Dedifferentiated amniotic fluid mesenchymal stem cell (primary cell): Measurements from ENCODE around the gene SLIT3.

ENCODE experiments used
- DNase-seq: peaks from one replicate; pipeline ENCODE4 v3.0.0-alpha.2; 2016; ENCODE audit errors: extremely low spot score

SLIT3 gene

DNA sequence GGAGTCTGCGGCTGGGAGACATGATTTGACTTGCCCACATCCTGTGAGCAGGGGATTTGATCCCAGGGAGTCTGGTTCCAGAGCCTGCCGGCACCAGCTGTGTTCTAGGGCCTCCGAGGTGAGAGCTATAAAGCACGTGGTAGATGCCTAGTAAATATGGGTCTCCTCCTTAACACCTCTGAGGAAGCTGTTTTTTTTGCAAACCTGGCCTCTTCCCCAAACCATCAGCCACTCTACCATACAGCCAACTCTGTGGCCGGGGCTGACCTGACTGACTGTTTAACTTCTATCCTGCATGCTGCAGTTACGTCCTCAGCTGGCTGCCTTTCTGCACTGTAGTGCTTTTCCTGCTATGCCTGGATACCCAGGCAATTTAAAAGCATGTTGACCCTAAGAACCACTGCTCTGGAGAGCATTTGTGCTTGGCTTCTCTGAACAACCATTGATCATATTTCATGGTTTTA, 220.5 kb downstream of the SLIT3 start:
- no peak for DNase-seq

GRCh38 chr5:169079697-169080096, 221.2 kb downstream of the SLIT3 start:
- DNase-seq, result no peak

GRCh38 chr5:169074839-169075238, 226.1 kb downstream of the SLIT3 start:
- no peak for DNase-seq

GRCh38 chr5:169072233-169072632, 228.7 kb downstream of the SLIT3 start:
- no peak for DNase-seq

GRCh38 chr5:169070413-169070812, 230.5 kb downstream of the SLIT3 start:
- DNase-seq, result no peak

DNA sequence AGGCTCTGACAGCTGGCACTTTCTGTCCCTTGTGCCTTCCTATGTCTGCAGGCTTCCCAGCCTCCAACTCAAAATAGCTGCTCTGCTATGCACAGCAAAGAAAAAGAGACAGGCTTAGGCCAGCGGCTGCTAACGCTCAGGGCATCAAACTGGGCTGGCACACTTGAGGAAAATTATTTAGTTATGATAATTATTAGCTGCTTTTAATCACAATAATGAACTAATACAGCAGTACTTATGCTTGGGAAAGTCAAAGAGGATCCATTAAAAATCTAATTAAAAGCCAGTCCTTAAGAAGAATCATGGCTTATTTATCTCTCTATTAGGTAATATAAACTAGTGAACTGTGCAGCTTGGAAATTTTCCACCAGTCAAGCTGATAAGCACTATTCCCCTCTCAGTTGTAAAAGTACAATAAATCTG, 233.2 kb downstream of the SLIT3 start:
- DNase-seq, result no peak

DNA sequence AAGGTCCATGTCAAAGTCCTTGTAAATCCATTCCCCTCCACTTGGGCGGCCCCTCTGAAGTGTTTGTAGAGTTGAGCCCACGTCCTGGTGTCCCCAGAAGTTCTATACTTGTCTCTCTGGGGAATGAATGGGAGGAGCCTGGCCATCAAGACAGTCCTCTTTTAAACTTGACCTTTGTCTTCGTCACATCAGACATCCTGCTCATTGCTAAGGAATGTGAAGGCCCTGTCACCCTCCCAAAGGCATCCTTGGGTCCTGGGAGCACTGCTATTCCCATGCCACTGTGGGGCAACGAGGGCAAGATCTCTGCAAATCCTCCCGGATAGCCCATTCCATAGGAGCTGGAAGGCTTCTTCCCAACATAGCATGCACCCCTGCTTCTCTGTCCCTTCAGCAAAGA, 235.5 kb downstream of the SLIT3 start:
- no peak for DNase-seq

GRCh38 chr5:169064093-169064492, 236.8 kb downstream of the SLIT3 start:
- DNase-seq, result peak; percentile 32

DNA sequence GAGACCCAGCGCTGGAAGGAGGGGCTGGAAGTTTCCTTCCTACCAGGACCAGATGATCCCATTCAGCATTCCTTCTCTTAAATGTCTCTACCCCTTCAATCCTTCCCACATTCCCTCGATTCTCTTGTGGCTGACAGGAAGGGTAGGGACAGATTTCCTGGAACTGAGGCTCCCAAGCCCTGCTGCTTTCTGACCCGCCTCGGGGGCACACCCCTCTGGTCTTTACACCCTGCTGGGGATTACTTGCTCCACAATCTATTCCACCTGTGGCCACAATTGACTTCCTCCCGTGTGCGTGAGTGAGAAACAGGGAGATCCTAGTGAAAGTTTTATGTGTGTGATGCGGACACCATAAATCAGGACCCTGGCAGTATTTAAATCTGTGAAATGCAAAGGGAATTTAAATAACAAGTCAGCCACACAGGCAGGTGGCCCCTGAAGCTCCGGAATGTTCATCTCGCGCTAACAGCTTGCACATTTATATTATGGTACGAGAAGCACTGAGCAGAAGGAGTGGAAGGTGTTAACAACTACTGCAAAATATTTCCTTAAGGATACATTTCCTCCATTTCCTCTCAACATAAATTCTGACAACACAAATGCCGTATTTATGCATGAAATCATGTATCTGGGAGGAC, 237.5 kb downstream of the SLIT3 start:
- DNase-seq, result no peak

GRCh38 chr5:169062690-169063089, 238.2 kb downstream of the SLIT3 start:
- DNase-seq, result no peak

- DNase-seq, result no peak
These were observed 246.4 kb downstream of the SLIT3 start for GRCh38 chr5:169054506-169054905.

- no peak for DNase-seq
These were observed 248.7 kb downstream of the SLIT3 start for GRCh38 chr5:169052207-169052606.

DNA sequence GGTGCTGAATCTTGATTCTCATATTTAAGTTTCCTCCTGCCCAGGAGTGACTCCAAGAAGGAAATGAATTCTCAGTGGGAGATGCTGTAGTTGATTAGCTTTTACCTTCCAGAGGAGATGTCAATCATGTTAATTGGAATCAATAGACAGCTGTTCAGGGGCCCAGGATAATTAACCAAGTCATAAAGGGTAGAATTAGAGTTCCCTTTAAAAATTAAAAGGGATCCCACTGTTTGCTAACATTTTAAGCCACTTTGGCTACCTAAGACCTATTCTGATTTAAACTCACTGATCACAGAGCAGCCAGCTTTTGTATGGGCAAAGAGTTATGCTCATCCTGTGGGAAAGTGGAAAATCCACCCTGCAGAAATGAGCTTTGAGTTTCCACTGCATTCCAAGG, 249.6 kb downstream of the SLIT3 start:
- DNase-seq, result no peak

GRCh38 chr5:169050636-169051035, 250.3 kb downstream of the SLIT3 start:
- no peak for DNase-seq

DNA sequence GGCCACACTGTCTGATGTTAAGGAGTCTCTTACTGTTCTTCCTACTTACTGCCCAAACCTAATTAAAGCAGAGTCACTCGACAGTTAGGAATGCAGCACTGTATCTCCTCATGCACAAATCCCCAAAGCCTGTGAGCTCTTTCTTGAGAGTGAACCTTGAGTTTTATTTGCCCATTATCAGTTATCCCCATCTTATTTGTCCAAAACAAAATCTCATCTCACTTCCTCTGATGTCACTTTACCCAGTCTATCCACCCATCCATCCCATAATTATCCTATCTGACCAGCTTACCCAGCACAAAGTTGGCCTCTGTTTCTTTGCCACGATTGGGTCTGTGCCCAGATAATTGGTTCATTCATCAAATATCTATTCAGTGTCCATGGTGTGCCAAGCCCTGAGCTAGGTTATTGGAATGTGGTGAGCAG, 250.8 kb downstream of the SLIT3 start:
- DNase-seq, result no peak

DNA sequence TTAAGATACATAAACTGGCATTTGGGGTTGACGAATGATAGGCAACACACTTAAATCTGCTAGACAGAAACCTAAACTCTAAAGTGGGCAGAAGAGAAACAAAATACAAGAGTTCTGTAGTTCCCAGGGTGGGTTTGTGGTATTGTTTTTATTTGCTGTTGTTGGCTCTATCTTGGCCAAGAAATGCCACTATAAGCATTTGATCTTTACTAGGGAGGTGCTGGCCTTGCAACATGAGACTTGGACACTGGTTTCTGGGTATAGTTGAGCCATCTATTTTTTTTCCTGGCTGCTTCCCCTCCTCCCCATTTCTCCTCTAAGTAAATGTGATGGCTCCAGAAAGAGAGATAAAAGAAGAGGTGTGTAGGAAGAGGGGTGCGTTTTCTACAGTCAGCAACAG, 251.2 kb downstream of the SLIT3 start:
- no peak for DNase-seq

GRCh38 chr5:169048181-169049125, 252.5 kb downstream of the SLIT3 start:
- no peak for DNase-seq

- no peak for DNase-seq
These were observed 256.0 kb downstream of the SLIT3 start for GRCh38 chr5:169044962-169045361.

- no peak for DNase-seq
These were observed 259.8 kb downstream of the SLIT3 start for GRCh38 chr5:169041180-169041579.

- DNase-seq, result no peak
These were observed 261.3 kb downstream of the SLIT3 start for GRCh38 chr5:169039592-169039991.

DNA sequence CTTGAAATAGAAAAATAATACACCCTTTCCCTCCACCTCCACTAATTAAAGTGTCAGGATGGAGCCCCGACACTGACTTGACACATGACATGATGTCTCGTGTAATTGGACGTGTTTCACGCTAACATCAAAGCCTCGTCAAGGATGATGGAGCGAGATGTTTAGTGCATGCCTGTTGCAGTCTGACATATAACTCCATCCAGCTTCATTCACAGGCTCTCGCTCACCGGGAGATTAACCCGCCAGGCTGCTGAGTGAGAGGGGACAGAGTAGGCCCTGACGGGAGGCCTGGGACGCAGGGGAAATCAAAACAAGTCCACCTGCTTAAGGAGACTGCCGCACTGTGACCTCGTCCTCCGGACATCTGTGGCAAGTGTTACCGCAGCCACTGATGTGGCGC, 263.5 kb downstream of the SLIT3 start:
- DNase-seq, result no peak

DNA sequence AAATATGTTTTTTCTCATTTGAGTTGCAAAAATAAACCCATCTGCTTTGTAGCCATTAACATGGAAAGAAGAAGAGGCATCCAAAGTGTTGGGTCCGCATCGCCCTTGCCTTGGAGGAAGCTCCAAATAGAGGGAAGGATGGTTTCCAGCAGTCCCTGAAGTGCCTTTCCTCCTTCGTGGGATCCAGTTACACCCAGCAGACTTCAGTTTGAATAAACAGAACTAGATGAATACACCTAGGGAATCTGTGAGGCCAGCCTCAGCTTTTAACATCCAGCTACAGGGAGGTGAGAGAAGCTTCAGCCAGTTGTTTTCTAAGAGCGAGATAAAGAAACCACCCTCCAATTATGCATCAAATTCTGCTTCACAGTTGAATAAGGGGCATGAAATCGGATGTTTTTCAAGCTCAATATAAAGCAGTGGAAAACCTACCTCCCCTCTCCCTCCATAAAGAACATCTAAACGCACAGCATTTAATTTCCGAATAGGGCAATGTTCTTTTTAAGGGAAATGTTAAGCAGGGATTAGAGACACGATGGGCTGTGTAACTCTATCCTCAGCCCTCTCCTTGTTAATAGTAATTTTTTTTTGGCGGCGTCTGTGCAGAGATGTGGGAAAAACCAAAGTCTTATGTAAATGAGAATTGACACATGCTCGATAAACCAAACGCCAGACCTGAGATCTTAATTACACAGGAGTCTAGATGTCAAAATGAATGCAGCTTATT, 264.7 kb downstream of the SLIT3 start:
- DNase-seq, result no peak
